HEK293 (cell line): ENCODE results near the gene FIBP.

ENCODE experiments used
- BCL11A ChIP-seq: fragments of 450-650 bp; formaldehyde crosslinking; IDR thresholded peaks from 2 replicates; pipeline ENCODE4 v1.5.1; 2016; ENCODE audit warnings: low read depth, missing biosample characterization, missing genetic modification characterization
- IKZF3 ChIP-seq: fragments of 450-650 bp; IDR thresholded peaks from 2 replicates; pipeline ENCODE4 v1.5.0; 2018; ENCODE audit warnings: missing biosample characterization, mild to moderate bottlenecking, missing genetic modification characterization, moderate library complexity
- KLF8 ChIP-seq: fragments of 450-650 bp; formaldehyde crosslinking; IDR thresholded peaks from 2 replicates; pipeline ENCODE4 v1.5.1; 2016; ENCODE audit warnings: missing biosample characterization, missing genetic modification characterization
- OSR2 ChIP-seq: fragments of 450-650 bp; formaldehyde crosslinking; IDR thresholded peaks from 2 replicates; pipeline ENCODE4 v1.5.1; 2016; ENCODE audit warnings: missing biosample characterization, missing genetic modification characterization
- SP3 ChIP-seq: fragments of 450-650 bp; formaldehyde crosslinking; IDR thresholded peaks from 2 replicates; pipeline ENCODE4 v1.5.1; 2016; ENCODE audit warnings: missing biosample characterization, missing genetic modification characterization
- ZBTB20 ChIP-seq: fragments of 450-650 bp; formaldehyde crosslinking; IDR thresholded peaks from 2 replicates; pipeline ENCODE4 v1.5.1; 2016; ENCODE audit warnings: missing biosample characterization, missing genetic modification characterization
- ZIC2 ChIP-seq: fragments of 450-650 bp; formaldehyde crosslinking; IDR thresholded peaks from 2 replicates; pipeline ENCODE4 v1.5.1; 2016; ENCODE audit warnings: missing biosample characterization, missing genetic modification characterization
- ZNF10 ChIP-seq: fragments of 450-650 bp; formaldehyde crosslinking; IDR thresholded peaks from 2 replicates; pipeline ENCODE4 v1.5.1; 2017; ENCODE audit warnings: missing biosample characterization, missing genetic modification characterization
- ZNF175 ChIP-seq: fragments of 450-650 bp; formaldehyde crosslinking; IDR thresholded peaks from 2 replicates; pipeline ENCODE4 v1.5.1; 2016; ENCODE audit warnings: missing biosample characterization, missing genetic modification characterization
- ZNF202 ChIP-seq: fragments of 450-650 bp; formaldehyde crosslinking; IDR thresholded peaks from 2 replicates; pipeline ENCODE4 v1.5.1; 2016; ENCODE audit warnings: missing biosample characterization, missing genetic modification characterization, borderline replicate concordance
- ZNF335 ChIP-seq: fragments of 450-650 bp; formaldehyde crosslinking; conservative IDR thresholded peaks from 2 replicates; pipeline ENCODE4 v1.5.1; 2016; ENCODE audit warnings: missing biosample characterization, missing genetic modification characterization
- ZNF350 ChIP-seq: fragments of 450-650 bp; formaldehyde crosslinking; IDR thresholded peaks from 2 replicates; pipeline ENCODE4 v1.5.0; 2017; ENCODE audit warnings: missing biosample characterization, mild to moderate bottlenecking, missing genetic modification characterization
- ZNF366 ChIP-seq: fragments of 450-650 bp; formaldehyde crosslinking; conservative IDR thresholded peaks from 2 replicates; pipeline ENCODE4 v1.5.1; 2016; ENCODE audit warnings: missing biosample characterization, missing genetic modification characterization
- ZNF514 ChIP-seq: fragments of 450-650 bp; formaldehyde crosslinking; IDR thresholded peaks from 2 replicates; pipeline ENCODE4 v1.5.1; 2016; ENCODE audit warnings: missing biosample characterization, missing genetic modification characterization
- ZNF561 ChIP-seq: fragments of 450-650 bp; IDR thresholded peaks from 2 replicates; pipeline ENCODE4 v1.5.1; 2018; ENCODE audit warnings: missing biosample characterization, missing genetic modification characterization, borderline replicate concordance
- ZNF600 ChIP-seq: fragments of 450-650 bp; formaldehyde crosslinking; IDR thresholded peaks from 2 replicates; pipeline ENCODE4 v1.5.1; 2016; ENCODE audit warnings: missing biosample characterization, missing genetic modification characterization
- ZNF654 ChIP-seq: fragments of 450-650 bp; formaldehyde crosslinking; IDR thresholded peaks from 2 replicates; pipeline ENCODE4 v1.5.1; 2016; ENCODE audit warnings: low read depth, missing biosample characterization, missing genetic modification characterization
- ZNF670 ChIP-seq: fragments of 450-650 bp; formaldehyde crosslinking; IDR thresholded peaks from 2 replicates; pipeline ENCODE4 v1.5.1; 2016; ENCODE audit warnings: missing biosample characterization, missing genetic modification characterization, low read depth
- ZNF677 ChIP-seq: fragments of 450-650 bp; IDR thresholded peaks from 2 replicates; pipeline ENCODE4 v1.5.0; 2018; ENCODE audit warnings: missing biosample characterization, mild to moderate bottlenecking, missing genetic modification characterization, moderate library complexity
- ZNF777 ChIP-seq: fragments of 450-650 bp; formaldehyde crosslinking; IDR thresholded peaks from 2 replicates; pipeline ENCODE4 v1.5.1; 2017; ENCODE audit warnings: missing biosample characterization, missing genetic modification characterization, borderline replicate concordance
- ZNF830 ChIP-seq: fragments of 450-650 bp; IDR thresholded peaks from 2 replicates; pipeline ENCODE4 v1.5.0; 2018; ENCODE audit warnings: missing biosample characterization, missing genetic modification characterization, low read depth, mild to moderate bottlenecking, moderate library complexity
- TF ChIP-seq, protein P1 (sequence below): fragments of 450-650 bp; formaldehyde crosslinking; IDR thresholded peaks from 2 replicates; pipeline ENCODE4 v1.5.1; 2016; ENCODE audit warnings: missing biosample characterization, missing genetic modification characterization
- TF ChIP-seq, protein P2 (sequence below): fragments of 450-650 bp; formaldehyde crosslinking; IDR thresholded peaks from 2 replicates; pipeline ENCODE4 v1.5.1; 2017; ENCODE audit warnings: missing biosample characterization, mild to moderate bottlenecking, missing genetic modification characterization, moderate library complexity
- TF ChIP-seq, protein P3 (sequence below): fragments of 450-650 bp; formaldehyde crosslinking; IDR thresholded peaks from 2 replicates; pipeline ENCODE4 v1.5.1; 2016; ENCODE audit warnings: missing biosample characterization, missing genetic modification characterization
- TF ChIP-seq, protein P4 (sequence below): fragments of 450-650 bp; formaldehyde crosslinking; IDR thresholded peaks from 2 replicates; pipeline ENCODE4 v1.5.1; 2016; ENCODE audit warnings: missing biosample characterization, missing genetic modification characterization

Gene FIBP

DNA sequence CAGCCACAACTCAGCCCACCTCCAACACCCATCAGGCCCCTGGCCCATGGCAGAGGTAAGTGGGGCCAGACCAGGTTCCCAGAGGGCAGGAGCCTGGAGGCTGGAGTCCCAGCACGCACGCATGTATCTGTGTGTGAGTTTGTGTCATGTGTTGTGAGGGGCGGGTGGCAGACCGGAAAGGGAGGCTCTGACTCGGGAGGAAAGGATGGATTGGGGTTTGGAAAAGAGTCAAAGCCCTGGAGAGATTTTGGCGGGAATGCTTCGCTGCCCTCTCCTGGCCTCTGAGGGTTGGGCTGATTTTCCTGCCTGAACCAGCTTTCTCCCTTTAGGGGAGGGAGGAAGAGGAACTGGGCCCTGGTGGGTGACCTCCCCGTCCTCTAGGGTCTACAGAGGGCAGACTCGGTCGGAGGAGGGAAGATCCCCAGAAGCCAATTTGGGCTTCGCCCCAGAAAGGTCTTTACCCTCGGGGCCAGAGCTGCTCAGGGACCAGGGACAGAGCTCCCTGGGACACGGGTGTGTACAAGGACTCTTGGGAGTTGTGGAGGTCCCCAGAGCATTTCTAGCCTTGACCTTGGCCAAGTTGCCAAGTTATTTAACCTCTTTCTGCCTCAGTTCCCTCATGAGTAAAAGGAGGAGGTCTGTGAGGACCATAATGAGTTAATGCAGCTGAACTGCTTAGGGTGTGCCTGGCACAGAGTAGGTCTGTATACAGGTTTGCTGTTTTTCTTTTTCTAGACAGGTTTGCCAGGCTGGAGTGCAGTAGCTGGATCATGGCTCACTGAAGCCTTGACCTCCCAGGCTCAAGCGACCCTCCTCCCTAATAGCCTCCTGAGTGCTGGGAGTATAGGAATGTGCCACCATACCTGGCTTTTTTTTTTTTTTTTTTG lies 23.7 kb upstream of the FIBP start (continued):
- TF ChIP-seq, protein P1, sequence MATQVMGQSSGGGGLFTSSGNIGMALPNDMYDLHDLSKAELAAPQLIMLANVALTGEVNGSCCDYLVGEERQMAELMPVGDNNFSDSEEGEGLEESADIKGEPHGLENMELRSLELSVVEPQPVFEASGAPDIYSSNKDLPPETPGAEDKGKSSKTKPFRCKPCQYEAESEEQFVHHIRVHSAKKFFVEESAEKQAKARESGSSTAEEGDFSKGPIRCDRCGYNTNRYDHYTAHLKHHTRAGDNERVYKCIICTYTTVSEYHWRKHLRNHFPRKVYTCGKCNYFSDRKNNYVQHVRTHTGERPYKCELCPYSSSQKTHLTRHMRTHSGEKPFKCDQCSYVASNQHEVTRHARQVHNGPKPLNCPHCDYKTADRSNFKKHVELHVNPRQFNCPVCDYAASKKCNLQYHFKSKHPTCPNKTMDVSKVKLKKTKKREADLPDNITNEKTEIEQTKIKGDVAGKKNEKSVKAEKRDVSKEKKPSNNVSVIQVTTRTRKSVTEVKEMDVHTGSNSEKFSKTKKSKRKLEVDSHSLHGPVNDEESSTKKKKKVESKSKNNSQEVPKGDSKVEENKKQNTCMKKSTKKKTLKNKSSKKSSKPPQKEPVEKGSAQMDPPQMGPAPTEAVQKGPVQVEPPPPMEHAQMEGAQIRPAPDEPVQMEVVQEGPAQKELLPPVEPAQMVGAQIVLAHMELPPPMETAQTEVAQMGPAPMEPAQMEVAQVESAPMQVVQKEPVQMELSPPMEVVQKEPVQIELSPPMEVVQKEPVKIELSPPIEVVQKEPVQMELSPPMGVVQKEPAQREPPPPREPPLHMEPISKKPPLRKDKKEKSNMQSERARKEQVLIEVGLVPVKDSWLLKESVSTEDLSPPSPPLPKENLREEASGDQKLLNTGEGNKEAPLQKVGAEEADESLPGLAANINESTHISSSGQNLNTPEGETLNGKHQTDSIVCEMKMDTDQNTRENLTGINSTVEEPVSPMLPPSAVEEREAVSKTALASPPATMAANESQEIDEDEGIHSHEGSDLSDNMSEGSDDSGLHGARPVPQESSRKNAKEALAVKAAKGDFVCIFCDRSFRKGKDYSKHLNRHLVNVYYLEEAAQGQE (tag by site-specific recombination) = peak; percentile 72
- TF ChIP-seq ZNF777 (tag by site-specific recombination) (no peak), ZNF335 (tag by site-specific recombination) (peak; percentile 31), OSR2 (tag by site-specific recombination) (no peak), ZNF514 (tag by site-specific recombination) (no peak), ZNF670 (no peak), ZNF677 (tag by site-specific recombination) (no peak), ZNF830 (tag by site-specific recombination) (no peak), ZNF175 (no peak), ZIC2 (tag by site-specific recombination) (no peak), KLF8 (tag by site-specific recombination) (no peak), ZNF366 (tag by site-specific recombination) (peak; percentile 59), ZNF561 (tag by site-specific recombination) (no peak), ZNF600 (tag by site-specific recombination) (peak; percentile 85), SP3 (tag by site-specific recombination) (no peak), ZNF202 (no peak), ZBTB20 (tag by site-specific recombination) (peak; percentile 13; the same call in 1 of the 2 replicates), IKZF3 (tag by site-specific recombination) (peak; percentile 64), BCL11A (no peak), ZNF350 (tag by site-specific recombination) (no peak), ZNF654 (peak; percentile 50), ZNF10 (no peak)
- TF ChIP-seq, protein P2, sequence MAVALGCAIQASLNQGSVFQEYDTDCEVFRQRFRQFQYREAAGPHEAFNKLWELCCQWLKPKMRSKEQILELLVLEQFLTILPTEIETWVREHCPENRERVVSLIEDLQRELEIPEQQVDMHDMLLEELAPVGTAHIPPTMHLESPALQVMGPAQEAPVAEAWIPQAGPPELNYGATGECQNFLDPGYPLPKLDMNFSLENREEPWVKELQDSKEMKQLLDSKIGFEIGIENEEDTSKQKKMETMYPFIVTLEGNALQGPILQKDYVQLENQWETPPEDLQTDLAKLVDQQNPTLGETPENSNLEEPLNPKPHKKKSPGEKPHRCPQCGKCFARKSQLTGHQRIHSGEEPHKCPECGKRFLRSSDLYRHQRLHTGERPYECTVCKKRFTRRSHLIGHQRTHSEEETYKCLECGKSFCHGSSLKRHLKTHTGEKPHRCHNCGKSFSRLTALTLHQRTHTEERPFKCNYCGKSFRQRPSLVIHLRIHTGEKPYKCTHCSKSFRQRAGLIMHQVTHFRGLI (tag by site-specific recombination) = peak; percentile 57
- TF ChIP-seq, protein P3, sequence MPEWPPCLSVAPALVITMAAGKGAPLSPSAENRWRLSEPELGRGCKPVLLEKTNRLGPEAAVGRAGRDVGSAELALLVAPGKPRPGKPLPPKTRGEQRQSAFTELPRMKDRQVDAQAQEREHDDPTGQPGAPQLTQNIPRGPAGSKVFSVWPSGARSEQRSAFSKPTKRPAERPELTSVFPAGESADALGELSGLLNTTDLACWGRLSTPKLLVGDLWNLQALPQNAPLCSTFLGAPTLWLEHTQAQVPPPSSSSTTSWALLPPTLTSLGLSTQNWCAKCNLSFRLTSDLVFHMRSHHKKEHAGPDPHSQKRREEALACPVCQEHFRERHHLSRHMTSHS (tag by site-specific recombination) = no peak
- TF ChIP-seq, protein P4, sequence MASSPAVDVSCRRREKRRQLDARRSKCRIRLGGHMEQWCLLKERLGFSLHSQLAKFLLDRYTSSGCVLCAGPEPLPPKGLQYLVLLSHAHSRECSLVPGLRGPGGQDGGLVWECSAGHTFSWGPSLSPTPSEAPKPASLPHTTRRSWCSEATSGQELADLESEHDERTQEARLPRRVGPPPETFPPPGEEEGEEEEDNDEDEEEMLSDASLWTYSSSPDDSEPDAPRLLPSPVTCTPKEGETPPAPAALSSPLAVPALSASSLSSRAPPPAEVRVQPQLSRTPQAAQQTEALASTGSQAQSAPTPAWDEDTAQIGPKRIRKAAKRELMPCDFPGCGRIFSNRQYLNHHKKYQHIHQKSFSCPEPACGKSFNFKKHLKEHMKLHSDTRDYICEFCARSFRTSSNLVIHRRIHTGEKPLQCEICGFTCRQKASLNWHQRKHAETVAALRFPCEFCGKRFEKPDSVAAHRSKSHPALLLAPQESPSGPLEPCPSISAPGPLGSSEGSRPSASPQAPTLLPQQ (tag by site-specific recombination) = no peak
